Measurements from ENCODE around the gene RMI2.

Gene RMI2

DNA sequence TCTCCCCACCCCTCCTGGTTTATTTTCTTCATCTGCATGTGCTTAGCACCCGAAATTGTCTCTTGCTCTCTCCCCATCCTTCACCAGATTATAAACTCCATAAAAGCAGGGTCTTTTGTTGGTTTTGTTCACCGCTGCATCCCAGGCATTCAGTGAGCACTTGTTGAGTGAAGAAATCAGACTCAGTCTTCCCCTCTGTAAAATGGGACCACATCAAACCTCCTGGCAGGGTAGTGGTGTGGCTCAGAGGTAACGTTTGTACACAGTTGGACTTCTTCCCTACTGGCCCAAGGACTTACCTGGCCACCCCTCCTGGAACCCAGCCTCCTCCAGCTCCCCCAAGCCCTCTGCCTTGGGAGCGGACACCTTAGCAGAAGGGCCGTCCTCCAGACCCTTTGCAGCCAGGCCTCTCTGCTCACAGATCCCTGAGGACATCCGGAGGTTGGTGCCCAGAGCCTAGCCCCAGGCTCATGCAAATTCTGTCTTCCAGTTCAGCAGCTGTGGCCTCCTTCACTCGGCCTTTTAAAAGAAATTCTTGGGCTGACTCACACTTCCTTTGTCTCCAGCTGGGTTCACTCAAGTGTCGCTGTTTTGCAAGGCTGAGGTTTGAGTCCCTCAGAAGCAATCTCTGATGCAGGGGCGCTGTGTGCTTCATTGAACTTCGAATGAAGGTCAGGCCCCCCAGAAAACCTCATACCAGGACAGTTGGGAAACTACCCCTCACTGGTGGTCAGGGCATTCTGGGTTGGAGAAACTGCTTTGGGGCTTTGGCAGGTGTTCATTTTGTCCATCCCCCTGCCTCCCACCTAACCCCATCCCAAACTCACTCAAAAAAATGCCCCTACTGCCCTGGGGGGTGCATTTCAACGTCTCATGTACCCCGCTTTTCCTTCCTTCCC is 16.8 kb upstream of the RMI2 start:
- DNase-seq (ENCODE audit: low read depth in 2 of 2), result peak in 1 of 2 donors; percentile 29

DNA sequence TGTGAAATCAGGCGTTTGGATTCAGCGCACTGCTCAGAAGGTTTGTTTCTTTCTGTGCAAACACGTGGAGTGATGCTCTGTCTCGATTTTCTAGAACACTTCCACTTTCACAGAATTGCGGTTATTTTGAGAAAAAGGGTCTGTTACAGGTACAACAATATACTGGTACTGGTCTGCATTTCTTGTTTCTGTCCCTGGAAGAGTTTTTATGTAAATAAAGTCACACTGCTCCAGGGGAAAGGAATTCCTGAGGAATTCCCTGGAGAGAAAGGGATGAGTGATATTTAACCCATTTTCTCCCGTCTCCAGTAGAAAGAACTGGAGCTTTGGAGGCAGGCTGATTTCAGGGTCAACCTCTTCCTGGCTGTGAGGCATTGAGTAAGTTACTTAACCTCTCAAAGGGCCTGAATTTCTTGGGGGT is 16.2 kb upstream of the RMI2 start:
- DNase-seq (ENCODE audit: low read depth in 2 of 2), result no peak

DNA sequence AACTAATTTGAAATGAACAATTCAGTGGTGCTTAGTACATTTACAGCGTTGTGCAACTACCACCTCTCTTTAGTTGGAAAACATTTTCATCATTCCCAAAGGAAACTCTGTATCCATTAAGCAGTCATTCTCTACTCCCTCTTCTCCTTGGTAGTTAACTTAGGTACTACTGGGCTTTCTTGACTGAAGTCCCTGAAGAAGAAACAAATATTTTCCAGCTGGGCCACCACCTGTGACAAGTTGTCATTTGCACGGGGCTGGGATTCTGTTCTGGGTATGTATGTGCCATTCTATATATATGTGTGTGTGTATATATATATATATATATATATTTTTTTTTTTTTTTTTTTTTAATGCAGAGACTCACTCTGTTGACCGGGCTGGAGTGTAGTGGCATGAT is 15.4 kb upstream of the RMI2 start:
- no peak for DNase-seq (ENCODE audit: low read depth in 2 of 2)

DNA sequence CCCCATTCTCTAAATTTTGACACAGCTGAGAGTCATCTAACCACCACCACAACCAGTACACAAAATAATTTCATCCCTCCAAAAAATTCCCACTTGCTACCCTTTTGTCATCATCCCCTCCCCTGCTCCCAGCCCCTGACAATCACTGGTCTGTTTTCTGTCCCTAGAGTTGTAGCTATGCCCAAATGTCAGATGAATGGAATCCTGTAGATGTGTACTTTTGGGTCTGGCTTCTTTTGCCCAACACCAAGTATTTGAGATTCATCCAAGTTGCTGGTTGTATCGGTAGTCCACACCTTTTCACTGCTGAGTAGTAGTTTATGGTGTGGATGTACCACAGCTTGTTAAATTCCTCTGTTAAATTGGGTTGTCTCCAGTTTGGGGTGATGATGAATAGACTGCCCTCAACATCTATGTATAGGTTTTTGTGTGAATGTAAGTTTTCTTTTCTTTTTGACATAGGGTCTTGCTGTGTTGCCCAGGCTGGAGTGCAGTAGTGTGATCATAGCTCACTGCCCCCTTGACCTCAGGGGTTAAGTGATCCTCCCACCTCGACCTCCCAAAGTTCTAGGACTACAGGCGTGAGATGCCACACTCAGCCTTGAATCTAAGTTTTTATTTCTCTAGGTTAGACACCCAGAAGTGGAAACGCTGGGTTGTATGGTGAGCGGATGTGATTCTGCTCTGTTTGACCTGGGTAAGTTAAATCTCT is 14.6 kb upstream of the RMI2 start:
- no peak for DNase-seq (ENCODE audit: low read depth in 2 of 2)

DNA sequence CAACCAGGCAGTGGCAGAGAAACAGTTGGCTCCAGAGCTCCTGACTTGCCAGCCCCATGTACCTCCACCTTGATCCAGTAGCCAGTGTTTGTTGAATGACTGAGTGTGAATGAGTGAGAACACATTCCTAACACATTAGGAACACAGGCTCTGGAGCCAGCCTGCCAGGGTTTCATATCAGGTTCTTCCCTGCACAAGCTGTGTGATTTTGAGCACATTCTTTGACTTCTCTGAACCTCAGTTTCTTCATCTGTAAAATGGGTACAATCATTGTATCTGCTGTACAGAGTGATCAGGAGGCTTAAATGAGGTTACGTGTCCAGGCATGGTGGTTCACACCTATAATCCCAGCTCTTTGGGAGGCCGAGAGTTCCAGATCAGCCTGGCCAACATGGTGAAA is 13.3 kb upstream of the RMI2 start:
- DNase-seq (ENCODE audit: low read depth in 2 of 2), result no peak

DNA sequence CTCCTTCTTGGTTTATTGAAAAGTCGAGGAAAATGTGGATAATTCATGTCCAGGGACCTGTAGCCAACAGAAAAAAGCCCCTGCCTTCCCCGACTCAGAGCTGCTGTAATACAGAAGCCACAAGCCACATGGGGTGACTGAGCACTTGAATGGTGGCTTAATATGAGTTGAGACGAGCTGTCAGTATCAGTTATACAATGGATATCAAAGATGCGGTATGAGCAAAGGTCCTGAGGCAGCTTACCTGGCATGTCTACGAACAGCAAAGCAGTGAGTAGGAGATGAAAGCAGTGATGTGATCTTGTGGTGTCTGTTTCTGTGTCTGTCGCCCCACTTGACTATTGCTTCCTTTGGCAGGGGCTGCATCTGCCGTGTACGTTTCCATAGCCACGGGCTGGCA is 12.2 kb upstream of the RMI2 start:
- no peak for DNase-seq (ENCODE audit: low read depth in 2 of 2)

DNA sequence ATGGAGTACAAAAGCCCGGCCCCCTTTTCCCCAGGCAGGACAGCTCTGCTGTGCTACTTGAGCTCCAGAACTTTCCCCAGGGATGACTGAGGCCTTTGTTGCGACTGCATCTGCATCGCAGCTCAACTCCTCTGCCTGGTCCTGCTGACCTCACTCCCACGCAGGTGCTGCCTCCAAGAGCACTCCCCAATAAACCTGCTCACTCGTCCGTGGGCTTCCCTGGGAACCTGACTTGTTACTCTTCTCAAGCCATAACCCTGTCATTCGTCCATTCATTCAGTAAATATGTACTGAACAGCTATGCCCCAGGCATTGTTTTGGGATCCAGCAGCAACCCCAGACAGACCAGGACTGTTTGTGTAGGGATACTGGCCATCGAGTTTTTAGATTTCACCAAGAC is 11.6 kb upstream of the RMI2 start:
- DNase-seq (ENCODE audit: low read depth in 2 of 2), result no peak

DNA sequence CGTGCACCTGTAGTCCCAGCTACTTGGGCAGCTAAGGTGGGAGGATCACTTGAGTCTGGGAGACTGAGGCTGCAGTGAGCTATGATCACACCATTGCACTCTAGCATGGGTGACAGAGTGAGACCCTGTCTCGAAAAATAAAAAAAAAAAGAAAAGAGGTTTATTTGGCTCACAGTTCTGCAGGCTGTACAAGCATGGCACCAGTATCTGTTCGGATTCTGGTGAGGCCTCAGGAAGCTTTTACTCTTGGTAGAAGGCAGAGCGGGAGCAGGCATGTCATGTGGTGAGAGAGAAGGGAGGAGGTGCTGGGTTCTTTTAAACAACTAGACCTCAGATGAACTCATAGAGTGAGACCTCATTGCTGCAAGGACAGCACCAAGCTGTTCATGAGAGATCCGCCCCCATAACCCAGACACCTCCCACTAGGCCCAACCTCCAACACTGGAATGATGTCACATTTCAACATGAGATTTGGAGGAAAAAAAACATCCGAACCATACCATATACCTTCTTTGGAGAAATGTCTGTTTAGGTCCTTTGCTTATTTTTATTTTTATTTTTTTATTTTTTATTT is 10.3 kb upstream of the RMI2 start:
- no peak for DNase-seq (ENCODE audit: low read depth in 2 of 2)

DNA sequence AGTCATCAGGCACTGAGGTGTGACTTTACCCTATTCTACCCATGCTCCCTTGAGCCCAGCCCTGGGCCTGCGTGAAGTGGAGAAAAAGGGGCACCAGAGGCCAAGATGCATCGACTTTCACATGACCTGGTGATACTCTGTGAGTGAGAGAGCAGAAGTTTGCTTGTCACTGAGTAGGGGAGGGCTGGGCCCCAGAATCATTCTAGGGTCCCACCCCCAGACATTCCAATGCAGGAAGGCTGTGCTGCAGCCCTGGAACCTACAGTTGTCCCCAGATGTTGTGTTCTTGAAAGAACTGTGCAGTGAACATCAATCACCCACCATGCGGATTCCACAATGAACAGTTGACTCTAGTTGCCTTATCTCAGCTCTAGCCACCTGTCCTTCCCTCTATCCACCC is 6.2 kb upstream of the RMI2 start:
- no peak for DNase-seq (ENCODE audit: low read depth in 2 of 2)

DNA sequence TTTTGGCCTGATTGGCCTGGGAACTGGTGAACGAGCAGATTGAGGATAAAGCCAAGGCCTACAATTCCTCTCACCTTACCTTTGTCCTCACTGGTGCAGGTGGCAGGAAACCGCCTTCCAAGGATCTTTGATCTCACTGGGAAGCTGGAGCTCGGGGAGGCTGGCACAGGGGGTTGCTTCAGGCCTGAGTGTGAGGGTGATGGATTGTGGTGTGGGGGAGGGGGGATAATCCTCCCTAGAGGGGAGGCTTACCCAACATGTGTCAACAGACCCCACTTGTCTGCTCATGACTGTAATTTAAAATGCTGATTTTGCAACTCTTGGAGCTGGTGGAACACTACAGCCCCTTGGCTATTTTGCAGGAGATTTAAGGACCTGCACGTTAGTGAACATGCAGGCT is 4.5 kb upstream of the RMI2 start:
- DNase-seq (ENCODE audit: low read depth in 2 of 2), result no peak

DNA sequence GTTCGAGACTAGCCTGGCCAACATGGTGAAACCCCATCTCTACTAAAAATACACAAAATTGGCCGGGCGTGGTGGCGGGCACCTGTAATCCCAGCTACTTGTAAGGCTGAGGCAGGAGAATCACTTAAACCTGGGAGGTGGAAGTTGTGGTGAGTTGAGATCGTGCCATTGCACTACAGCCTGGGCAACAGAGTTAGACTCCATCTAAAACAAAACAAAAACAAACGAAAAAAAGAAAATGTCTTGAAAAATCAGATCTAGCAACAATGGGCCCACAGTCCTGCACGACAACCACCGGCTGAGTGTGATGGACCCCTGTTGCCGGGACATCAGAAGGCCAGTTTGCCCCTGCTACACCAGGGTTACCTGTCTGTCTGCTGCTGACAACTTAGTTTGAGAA is 3.9 kb upstream of the RMI2 start:
- DNase-seq (ENCODE audit: low read depth in 2 of 2), result no peak

DNA sequence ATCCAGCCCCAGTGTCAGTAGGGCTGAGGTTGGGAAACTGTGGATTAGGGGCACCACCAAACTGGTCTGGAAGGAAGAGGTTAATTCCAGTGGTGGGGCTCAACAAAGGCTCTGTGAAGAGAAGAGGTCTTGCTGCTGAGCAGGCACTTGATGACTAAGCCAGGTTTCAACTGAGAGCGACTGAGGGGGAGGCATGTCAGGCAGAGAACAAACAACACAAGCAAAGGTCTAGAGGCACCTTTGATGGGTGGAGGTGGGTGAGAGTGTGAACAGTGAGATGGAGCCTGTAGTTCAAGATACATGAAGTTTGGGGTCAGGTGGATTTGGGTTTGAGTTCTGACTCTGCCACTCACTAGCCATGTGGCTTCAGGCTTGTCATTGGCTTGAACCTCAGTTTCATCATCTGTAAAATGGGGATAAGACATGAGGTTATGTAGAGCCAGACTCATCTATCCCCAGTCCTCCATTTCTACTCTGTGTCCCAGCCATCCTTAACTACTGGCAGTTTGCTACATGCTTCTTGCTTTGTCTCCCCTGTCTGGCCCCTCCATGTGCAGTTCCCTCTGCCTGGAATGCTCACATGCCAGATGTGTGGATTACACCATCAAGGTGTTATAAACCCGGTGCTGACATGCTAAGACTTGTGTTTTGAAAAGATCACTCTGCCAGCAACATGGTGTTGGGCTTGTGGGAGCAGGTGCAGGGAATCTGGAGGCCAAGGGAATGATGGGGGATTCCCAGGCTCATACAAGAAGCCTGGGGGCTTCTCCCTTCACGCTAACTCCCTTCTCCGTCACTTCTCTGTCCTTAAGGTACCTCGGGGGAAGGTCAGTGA is 3.0 kb upstream of the RMI2 start:
- DNase-seq (ENCODE audit: low read depth in 2 of 2), result no peak

DNA sequence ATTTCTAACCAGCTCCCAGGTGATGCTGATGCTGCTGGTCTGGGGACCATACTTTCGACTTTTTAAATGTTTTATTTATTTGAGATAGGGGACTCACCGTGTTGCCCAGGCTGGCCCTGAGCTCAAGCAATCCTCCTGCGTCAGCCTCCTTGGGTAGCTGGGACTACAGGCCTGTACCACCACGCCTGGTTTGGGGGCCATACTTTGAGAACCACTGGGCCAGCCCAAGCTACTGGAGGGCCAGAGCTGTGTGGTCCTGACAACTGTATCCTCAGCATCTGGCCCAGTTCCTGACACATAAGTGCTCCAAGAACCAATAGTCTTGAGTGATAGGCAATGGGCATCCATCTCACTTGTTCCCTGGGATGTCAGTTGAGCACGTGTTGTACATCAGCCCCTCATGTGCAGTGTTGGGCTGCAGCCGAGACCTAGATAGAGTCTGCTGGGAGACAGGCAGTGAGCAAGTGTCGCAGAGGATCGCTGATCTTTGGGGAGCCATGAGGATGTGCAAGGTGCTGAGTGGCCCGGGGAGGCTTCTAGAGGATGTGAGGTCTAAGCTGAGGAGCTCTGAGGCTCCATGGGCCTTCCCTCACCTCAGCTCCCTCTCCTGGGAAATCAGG is 1.6 kb downstream of the RMI2 start:
- no peak for DNase-seq (ENCODE audit: low read depth in 2 of 2)

DNA sequence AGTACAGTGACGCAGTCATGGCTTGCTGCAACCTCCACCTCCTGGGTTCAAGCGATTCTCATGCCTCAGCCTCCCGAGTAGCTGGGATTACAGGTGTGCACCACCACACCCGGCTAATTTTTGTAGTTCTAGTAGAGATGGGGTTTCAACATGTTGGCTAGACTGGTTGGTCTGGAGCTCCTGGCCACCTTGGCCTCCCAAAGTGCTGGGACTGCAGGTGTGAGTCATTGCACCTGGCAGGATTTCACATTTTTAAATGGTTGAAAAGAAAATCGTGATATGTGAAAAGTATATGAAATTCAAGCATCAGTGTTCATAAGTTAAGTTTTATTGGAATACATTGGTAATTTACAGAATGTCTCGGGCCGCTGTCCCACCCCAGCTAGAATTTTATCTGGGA is 2.6 kb downstream of the RMI2 start:
- DNase-seq (ENCODE audit: low read depth in 2 of 2), result no peak

DNA sequence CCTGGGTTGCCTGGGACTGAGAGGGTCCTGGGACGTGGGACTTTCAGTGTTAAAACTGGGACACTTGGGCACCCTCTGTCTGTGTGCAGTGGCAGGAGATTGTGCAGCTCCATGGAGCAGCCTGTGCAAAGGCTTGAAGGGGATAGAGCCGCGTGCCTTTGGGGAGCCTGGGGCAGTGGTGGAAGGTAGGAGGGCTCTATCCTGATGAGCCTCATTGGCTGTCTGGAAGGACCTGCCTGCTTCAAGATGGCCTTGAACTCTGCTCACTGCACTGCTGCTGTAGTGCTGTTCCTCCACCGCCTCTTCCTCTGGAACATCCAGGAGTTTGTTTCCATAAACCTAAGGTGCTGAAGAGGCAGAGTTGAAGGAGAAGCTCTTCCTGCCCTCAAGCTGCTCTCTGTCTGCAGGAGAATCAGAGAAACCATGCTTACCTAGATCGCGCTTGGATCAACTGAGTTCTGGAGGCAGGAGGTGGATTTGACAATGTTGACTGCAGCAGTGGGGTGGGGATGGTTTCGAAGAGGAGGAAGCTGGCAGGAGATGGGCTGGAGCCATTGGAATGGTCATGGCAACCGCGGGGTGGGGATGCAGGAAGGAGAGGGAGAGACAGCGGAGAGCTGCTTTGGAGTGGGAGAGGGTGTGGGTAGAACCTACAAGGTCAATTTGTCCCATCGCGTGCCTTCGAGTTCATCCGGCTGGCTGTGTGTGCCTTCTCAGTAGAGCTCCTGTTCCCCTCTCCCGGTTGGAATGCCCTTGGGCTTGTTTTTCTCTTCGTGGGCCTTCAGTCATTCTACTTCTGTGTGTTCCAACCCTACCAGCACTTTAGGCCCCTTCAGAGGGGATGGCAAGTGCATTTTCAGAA is 3.7 kb downstream of the RMI2 start:
- DNase-seq (ENCODE audit: low read depth in 2 of 2), result no peak

DNA sequence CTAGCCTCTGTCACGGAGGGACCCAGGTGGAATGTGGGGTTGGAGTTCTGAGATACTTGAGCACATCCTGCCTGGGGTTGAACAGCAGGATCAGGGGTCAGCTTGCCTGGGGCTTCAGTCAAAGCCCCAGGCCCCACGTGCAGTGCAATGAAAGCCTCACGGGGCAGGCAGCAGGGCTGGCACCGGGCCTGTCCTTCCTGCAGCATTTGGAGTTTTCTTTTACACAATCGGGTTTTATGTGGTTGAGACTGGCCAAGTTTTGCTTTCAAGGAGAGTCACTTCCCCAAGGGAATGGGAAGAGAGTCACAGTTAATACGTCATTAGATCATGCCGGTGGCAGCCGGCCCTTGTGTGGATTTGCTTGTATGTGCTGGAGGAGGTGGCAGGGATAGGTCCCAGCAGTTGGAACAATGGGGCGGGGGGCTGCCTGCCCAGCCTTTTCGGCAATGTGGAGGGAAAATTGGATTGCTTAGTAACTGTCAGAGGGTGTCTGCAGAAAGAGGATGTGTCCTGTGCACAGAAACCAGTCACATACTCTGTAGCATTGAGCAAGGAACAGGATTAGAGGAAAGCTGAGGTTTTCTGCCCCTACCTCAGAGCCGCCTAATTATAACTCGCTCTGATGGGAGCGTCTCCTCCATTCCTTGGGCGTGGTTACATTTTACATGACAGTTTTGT is 4.5 kb downstream of the RMI2 start:
- no peak for DNase-seq (ENCODE audit: low read depth in 2 of 2)

DNA sequence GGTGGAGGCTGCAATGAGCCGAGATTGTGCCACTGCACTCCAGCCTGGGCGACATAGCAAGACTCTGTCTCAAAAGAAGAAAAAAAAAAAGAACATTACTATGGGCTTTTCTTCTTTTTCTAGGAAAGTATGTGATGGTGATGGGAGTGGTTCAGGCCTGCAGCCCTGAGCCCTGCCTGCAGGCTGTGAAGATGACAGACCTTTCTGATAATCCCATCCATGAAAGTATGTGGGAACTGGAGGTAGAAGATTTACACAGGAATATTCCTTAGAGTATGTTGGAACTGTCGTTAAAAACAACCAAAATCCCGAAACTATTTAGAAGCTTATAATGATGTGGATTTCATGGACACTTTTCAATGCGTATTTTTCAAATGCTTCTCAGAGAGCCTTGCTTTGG is 5.3 kb downstream of the RMI2 start:
- no peak for DNase-seq (ENCODE audit: low read depth in 2 of 2)

DNA sequence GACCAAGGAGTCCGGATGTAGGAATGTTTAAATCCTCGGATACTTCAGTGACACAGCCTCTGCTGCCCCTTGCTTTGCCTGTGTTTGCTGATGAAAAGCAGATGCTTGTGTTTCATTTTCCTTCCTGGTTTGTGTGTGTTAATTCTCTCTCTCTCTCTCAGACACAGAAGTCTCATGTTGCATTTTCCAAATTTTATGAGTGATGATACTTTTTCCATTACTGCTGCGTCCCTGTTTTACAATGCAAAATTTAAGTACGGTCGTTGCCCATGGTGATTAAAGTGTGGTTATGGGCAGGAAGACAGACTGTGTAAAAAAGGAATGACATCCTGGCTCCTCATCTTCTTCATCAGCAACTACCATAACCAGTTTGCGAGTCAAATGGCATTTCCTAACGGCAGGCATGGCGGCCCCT is 5.7 kb downstream of the RMI2 start:
- no peak for DNase-seq (ENCODE audit: low read depth in 2 of 2)

DNA sequence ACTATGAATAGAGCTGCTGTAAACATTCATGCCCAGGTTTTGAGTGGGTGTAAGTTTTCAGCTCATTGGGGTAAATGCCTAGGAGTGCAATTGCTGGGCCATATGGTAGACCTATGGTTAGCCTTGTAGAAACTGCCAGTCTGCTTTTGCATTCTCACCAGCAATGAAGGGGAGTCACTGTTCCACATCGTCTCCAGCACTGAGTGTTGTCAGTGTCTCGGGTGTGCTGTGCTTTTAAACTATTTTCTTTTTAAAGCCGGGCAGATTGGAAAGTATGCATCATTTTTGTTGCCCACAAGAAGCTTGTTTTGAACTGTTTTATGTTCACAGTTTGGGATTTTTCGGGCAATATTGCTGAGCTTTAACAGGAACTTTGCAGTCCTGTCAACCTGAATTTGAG is 7.9 kb downstream of the RMI2 start:
- DNase-seq (ENCODE audit: low read depth in 2 of 2), result no peak

DNA sequence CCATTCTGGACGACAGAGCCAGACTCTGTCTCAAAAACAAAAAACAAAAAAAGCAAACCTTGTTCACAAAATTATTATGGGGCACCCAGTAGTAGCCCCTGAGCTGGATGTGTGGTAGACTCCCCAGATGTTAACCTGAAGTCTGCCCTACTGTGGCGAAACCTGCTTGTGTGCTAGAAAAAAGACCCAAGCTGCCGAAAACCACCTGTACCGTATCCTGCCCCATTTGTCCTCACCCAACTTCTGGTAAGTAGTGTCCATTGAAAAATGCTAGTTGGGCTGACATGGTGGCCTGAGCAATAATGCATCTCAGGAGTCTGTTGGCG is 9.1 kb downstream of the RMI2 start:
- no peak for DNase-seq (ENCODE audit: low read depth in 2 of 2)
